Vagina (tissue), 2 donors: Measurements from ENCODE around the gene HUS1. TPM values are rescaled to one million over a fixed set of nuclear protein-coding genes. Genes with fewer than 3 reads are reported as not detected.
A peak's percentile ranks its signal among the peaks of the same experiment; 100 is the strongest.

Experiments used
- DNase-seq, 2 donors: peaks; one replicate each; pipeline ENCODE4 v3.0.0-alpha.2; 2017; ENCODE audit errors: extremely low spot score in 2 of 2
- H3K27ac ChIP-seq: fragments of 200-600 bp; sonication (generic); one replicate; pipeline ENCODE4 v1.5.1; 2019
- H3K27me3 ChIP-seq: fragments of 200-600 bp; sonication (generic); one replicate; pipeline ENCODE4 v1.5.1; 2019
- H3K36me3 ChIP-seq, 2 donors: fragments of 200-600 bp; sonication (generic); one replicate each; pipeline ENCODE4 v1.5.1; 2017 to 2019
- H3K4me1 ChIP-seq: fragments of 200-600 bp; sonication (generic); one replicate; pipeline ENCODE4 v1.5.1; 2019
- H3K4me3 ChIP-seq, 2 donors: fragments of 200-600 bp; sonication (generic); 1 replicate in 1 of 2; 2 replicates in 1 of 2; pipeline ENCODE4 v1.5.1; 2016 to 2019
- H3K9me3 ChIP-seq: fragments of 200-600 bp; sonication (generic); one replicate; pipeline ENCODE4 v1.5.1; 2019
- POLR2A ChIP-seq, 2 donors: fragments of 450-650 bp; IDR thresholded peaks; one replicate each; pipeline ENCODE4 v1.6.1; 2017; ENCODE audit warnings: antibody characterized with exemption in 2 of 2, mild to moderate bottlenecking in 2 of 2, moderate library complexity in 2 of 2
- POLR2AphosphoS5 ChIP-seq, 2 donors: sonication (generic); formaldehyde crosslinking; IDR thresholded peaks; one replicate each; pipeline ENCODE4 v1.9.0; 2017; ENCODE audit warnings: antibody characterized with exemption in 2 of 2, mild to moderate bottlenecking in 2 of 2, low read depth in 1 of 2; ENCODE audit not compliant: insufficient read depth in 1 of 2
- intact Hi-C: fragments of 100-400 bp; cut with DNase I; formaldehyde crosslinking; loops from one replicate; pipeline ENCODE4 v1.15.1; 2023
- total RNA-seq: library from RNA; depleted of rRNA; stranded (reverse); fragments of >200 nt; gene quantifications from one replicate; pipeline ENCODE4 v1.2.3, GENCODE V29; 2016
- TF ChIP-seq, protein P1 (sequence below), 3 experiments: fragments of 450-650 bp in 2 of 3; fragments of 200-600 bp in 1 of 3; sonication (generic) in 1 of 3; IDR thresholded peaks; one replicate each; pipeline ENCODE4 v1.5.1; 2017 to 2019; ENCODE audit warnings: antibody characterized with exemption in 3 of 3, mild to moderate bottlenecking in 2 of 3, moderate library complexity in 2 of 3

Gene HUS1
- total RNA-seq, 1 donor from 2014 or later, result 28.5 TPM

DNA sequence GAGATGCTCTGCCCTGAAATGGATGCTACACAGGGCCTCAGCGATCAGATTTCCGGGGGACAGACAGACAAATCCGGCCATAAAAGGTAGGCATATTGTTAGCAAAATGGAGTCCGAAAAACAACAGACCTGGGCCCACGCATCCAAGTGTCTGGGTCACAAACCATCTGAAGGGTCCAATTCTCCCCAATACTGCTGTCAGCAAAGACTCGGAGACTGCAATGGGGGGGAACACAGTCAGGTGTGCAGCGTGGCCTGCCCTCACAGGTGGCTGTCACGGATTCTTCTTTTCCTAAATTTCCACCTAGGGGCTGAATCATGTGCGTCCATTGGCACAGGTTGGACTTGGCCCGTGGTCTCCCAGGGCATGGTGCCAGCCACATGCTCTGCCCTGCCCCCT is 44.1 kb downstream of the HUS1 start:
- TF ChIP-seq POLR2AphosphoS5 (IDR thresholded peaks at IDR 0.05; ENCODE audit: insufficient read depth in 1 of 2, low read depth in 1 of 2), result no peak
- TF ChIP-seq, protein P1, sequence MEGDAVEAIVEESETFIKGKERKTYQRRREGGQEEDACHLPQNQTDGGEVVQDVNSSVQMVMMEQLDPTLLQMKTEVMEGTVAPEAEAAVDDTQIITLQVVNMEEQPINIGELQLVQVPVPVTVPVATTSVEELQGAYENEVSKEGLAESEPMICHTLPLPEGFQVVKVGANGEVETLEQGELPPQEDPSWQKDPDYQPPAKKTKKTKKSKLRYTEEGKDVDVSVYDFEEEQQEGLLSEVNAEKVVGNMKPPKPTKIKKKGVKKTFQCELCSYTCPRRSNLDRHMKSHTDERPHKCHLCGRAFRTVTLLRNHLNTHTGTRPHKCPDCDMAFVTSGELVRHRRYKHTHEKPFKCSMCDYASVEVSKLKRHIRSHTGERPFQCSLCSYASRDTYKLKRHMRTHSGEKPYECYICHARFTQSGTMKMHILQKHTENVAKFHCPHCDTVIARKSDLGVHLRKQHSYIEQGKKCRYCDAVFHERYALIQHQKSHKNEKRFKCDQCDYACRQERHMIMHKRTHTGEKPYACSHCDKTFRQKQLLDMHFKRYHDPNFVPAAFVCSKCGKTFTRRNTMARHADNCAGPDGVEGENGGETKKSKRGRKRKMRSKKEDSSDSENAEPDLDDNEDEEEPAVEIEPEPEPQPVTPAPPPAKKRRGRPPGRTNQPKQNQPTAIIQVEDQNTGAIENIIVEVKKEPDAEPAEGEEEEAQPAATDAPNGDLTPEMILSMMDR (IDR thresholded peaks at IDR 0.05), result no peak
- TF ChIP-seq POLR2A (IDR thresholded peaks at IDR 0.05), result no peak
- no peaks in the 10 kb centered on the region for H3K27me3 ChIP-seq
- H3K4me1 ChIP-seq, result no peaks in the 10 kb centered on the region
- H3K9me3 ChIP-seq, result no peaks in the 10 kb centered on the region
- DNase-seq, result peak in 1 of 2 donors; percentile 88
- H3K27ac ChIP-seq, result no peak overlapping the region
- H3K36me3 ChIP-seq, result no peaks in the 10 kb centered on the region
- no peak overlapping the region for H3K4me3 ChIP-seq
- intact Hi-C loops, result no loop called here

DNA sequence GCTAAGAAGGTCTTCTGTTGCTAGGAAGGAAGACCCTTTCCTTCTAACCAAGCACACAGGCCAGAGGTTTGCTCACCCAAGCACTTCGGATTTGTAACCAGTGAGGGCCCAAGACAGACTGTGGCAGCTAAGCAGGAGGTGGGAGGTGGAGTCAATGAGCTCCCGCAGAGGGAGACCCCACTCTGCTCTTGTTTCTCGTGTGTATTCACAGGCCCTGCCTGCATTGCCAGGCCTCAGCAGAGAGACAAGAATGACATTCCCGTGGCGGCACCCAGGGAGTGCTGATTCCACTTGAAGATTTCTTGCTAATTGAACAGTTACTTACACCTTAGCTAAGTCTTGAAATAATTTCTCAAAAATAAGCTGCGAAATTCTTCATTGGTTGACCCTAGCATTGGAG is 44.6 kb downstream of the HUS1 start:
- Histone ChIP-seq H3K36me3 (no peaks in the 10 kb centered on the region), H3K4me1 (no peaks in the 10 kb centered on the region), H3K4me3 (no peak overlapping the region), H3K27ac (no peak overlapping the region), H3K27me3 (no peaks in the 10 kb centered on the region), H3K9me3 (no peaks in the 10 kb centered on the region)
- no peak for DNase-seq
- intact Hi-C loops, result no loop called here
- no peak for TF ChIP-seq POLR2AphosphoS5 (IDR thresholded peaks at IDR 0.05; ENCODE audit: insufficient read depth in 1 of 2, low read depth in 1 of 2)

DNA sequence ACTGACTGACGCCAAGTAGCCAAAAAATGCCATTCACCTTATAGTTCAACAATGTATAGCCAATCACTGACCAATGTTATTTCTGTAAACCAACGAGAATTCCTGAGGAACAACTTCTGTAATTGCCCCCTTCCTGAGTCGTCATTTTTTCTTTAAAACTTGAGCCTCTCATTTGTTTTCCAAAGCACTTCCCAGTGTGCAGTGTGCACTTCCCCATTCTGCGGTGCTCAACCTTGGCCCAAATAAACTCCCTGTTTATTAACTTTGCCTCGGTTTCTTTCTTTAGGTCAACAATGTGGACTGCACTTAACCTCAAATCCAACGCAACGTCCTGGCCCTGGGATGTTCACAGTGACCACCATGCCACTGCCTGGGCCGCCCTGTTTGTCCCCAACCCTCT is 46.2 kb downstream of the HUS1 start:
- intact Hi-C loops, result no loop called here
- Histone ChIP-seq H3K36me3 (no peaks in the 10 kb centered on the region), H3K9me3 (no peaks in the 10 kb centered on the region), H3K4me3 (no peak overlapping the region), H3K4me1 (no peaks in the 10 kb centered on the region), H3K27me3 (no peaks in the 10 kb centered on the region), H3K27ac (no peak overlapping the region)
- TF ChIP-seq POLR2AphosphoS5 (IDR thresholded peaks at IDR 0.05; ENCODE audit: insufficient read depth in 1 of 2, low read depth in 1 of 2), result no peak
- TF ChIP-seq POLR2A (IDR thresholded peaks at IDR 0.05), result no peak
- TF ChIP-seq, protein P1 (IDR thresholded peaks at IDR 0.05), result no peak
- no peak for DNase-seq

DNA sequence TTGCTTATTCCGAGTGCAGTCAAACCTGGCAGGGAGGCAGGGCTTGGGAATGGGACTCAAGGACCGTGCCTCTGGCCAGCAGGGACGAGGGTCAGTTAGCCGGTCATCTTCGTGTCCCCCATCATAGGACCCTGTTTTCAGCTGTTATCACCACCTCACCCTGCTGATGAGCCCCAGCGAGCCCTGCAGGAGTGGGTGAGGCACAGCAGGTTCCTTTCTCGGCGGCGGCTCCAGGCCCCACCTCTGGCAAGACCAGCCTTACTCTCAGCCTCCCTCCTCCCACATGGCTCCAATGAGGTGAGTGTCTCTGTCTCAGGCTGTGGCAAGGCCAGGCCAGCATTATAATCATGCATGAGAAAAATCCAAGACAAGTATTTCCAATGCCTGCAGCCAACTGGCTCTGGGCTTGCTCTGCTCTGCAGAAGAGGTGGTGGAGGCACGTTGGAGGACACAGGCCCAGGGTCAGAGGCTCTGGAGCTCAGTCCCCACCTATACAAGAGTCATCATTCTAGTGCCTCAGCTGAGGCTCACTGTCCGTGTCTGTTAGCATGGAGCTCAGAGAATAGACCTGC is 46.9 kb downstream of the HUS1 start:
- H3K36me3 ChIP-seq, result no peaks in the 10 kb centered on the region
- TF ChIP-seq, protein P1 (IDR thresholded peaks at IDR 0.05), result no peak
- TF ChIP-seq POLR2AphosphoS5 (IDR thresholded peaks at IDR 0.05; ENCODE audit: insufficient read depth in 1 of 2, low read depth in 1 of 2) (no peak), POLR2A (IDR thresholded peaks at IDR 0.05) (no peak)
- DNase-seq, result no peak
- H3K27me3 ChIP-seq, result no peaks in the 10 kb centered on the region
- H3K4me3 ChIP-seq, result no peak overlapping the region
- intact Hi-C loops, result no loop called here
- no peaks in the 10 kb centered on the region for H3K4me1 ChIP-seq
- no peak overlapping the region for H3K27ac ChIP-seq
- no peaks in the 10 kb centered on the region for H3K9me3 ChIP-seq

DNA sequence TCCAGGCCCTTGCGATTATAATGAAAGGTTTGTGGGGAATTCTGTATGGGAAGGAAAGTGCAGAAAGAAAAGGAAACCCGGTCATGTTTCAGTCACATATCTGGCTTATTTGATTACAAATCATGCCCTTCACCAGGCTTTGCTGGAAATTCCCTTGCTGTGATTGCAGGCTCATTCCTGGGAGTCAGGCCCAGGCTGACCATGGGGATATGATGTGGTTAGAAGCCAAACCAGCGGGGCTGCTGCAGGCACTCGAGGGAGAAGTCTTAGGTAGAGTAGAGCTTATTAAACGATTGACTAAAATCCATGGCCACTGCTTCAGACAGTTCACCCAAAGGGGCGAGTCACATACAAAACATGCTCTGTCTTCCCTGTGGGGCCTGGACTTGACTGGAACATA is 47.4 kb downstream of the HUS1 start:
- H3K4me3 ChIP-seq, result no peak overlapping the region
- no peaks in the 10 kb centered on the region for H3K36me3 ChIP-seq
- no peak for DNase-seq
- H3K4me1 ChIP-seq, result no peaks in the 10 kb centered on the region
- no peak overlapping the region for H3K27ac ChIP-seq
- intact Hi-C loops, result no loop called here
- H3K9me3 ChIP-seq, result no peaks in the 10 kb centered on the region
- H3K27me3 ChIP-seq, result no peaks in the 10 kb centered on the region
- TF ChIP-seq, protein P1 (IDR thresholded peaks at IDR 0.05), result no peak
- TF ChIP-seq POLR2A (IDR thresholded peaks at IDR 0.05) (no peak), POLR2AphosphoS5 (IDR thresholded peaks at IDR 0.05; ENCODE audit: insufficient read depth in 1 of 2, low read depth in 1 of 2) (no peak)
